Smooth muscle cell (in vitro differentiated cells): Measurements from ENCODE around the gene ZFYVE1. TPM values are rescaled to one million over a fixed set of nuclear protein-coding genes. Genes with fewer than 3 reads are reported as not detected.

Source experiments
- DNase-seq: peaks from one replicate; lab custom pipeline; 2025; ENCODE audit not compliant: unreplicated experiment; lab: John Stamatoyannopoulos, UW
- H2AFZ ChIP-seq: fragments of 200-600 bp; sonication (generic); 2 replicates; pipeline ENCODE4 v1.6.0; 2016; ENCODE audit warnings: antibody characterized with exemption, low read depth, mild to moderate bottlenecking
- H3F3A ChIP-seq: fragments of 200-600 bp; sonication (generic); 2 replicates; pipeline ENCODE4 v1.6.0; 2017; ENCODE audit warnings: antibody characterized with exemption, low read depth
- H3K27ac ChIP-seq: fragments of 200-600 bp; sonication (generic); 2 replicates; pipeline ENCODE4 v1.5.1; 2016; ENCODE audit warnings: low read depth, mild to moderate bottlenecking
- H3K27me3 ChIP-seq: fragments of 200-600 bp; sonication (generic); 2 replicates; pipeline ENCODE4 v1.6.1; 2016; ENCODE audit warnings: low read depth, mild to moderate bottlenecking
- H3K36me3 ChIP-seq: fragments of 200-600 bp; sonication (generic); 2 replicates; pipeline ENCODE4 v1.5.1; 2016; ENCODE audit warnings: low read depth
- H3K4me1 ChIP-seq: fragments of 200-600 bp; sonication (generic); 2 replicates; pipeline ENCODE4 v1.5.1; 2016; ENCODE audit warnings: low read depth
- H3K4me2 ChIP-seq: fragments of 200-600 bp; sonication (generic); 2 replicates; pipeline ENCODE4 v1.6.0; 2016; ENCODE audit warnings: mild to moderate bottlenecking
- H3K4me3 ChIP-seq: fragments of 200-600 bp; sonication (generic); 2 replicates; pipeline ENCODE4 v1.5.1; 2016; ENCODE audit warnings: mild to moderate bottlenecking
- H3K79me2 ChIP-seq: fragments of 200-600 bp; sonication (generic); 2 replicates; pipeline ENCODE4 v1.6.0; 2016; ENCODE audit warnings: low read depth, mild to moderate bottlenecking
- H3K9ac ChIP-seq: fragments of 200-600 bp; sonication (generic); 2 replicates; pipeline ENCODE4 v1.6.0; 2016; ENCODE audit warnings: low read depth
- H3K9me3 ChIP-seq: fragments of 200-600 bp; sonication (generic); replicated peaks from 2 replicates; pipeline ENCODE4 v1.5.1; 2016; ENCODE audit warnings: low read depth
- H4K20me1 ChIP-seq: fragments of 200-600 bp; sonication (generic); 2 replicates; pipeline ENCODE4 v1.6.0; 2016; ENCODE audit warnings: low read depth
- WGBS: methylation state at CpG from one replicate; pipeline ENCODE4 v1.1.7; 2016; ENCODE audit warnings: low lambda C conversion rate; 5-methylcytosine and 5-hydroxymethylcytosine counted together
- polyA plus RNA-seq: library from polyadenylated mRNA; unstranded; fragments of >200 nt; fragmentation: Nextera tagmentation; extraction: Ambion mirVana; gene quantifications from 2 replicates; pipeline ENCODE4 v1.2.1, GENCODE V29; 2016
- total RNA-seq: library from RNA; depleted of rRNA; stranded (reverse); fragments of >200 nt; gene quantifications from 2 replicates; pipeline ENCODE4 v1.2.3, GENCODE V29; 2014
- TF ChIP-seq, protein P1 (sequence below): fragments of 200-600 bp; sonication (generic); IDR thresholded peaks from 2 replicates; pipeline ENCODE4 v1.5.1; 2017; ENCODE audit warnings: borderline replicate concordance, mild to moderate bottlenecking, antibody characterized with exemption; ENCODE audit not compliant: insufficient read depth, poor library complexity, severe bottlenecking

The ZFYVE1 gene
- total and polyA plus RNA-seq, 2 experiments from 2014 or later = 19.0 to 20.1 TPM

DNA sequence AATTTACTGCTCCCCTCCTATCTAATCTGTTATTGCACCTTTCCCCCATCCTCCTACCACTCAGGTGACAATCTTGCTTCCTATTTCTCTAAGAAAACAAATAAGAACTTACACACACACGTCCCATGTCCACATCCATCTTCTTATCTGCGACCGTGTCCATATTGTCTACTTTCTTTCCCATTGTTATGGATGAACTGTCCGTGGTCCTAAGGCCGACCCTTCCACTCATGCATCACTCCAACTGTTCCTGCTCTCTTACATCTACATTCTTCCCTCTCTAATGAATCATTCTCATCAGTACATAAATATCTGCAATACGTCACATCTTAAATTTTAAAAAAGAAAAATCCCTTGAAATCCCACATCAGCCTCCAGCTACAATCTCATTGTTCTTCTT lies 30.0 kb downstream of the ZFYVE1 start:
- Histone ChIP-seq H3K4me3 (no peak overlapping the region), H3K36me3 (peaks cover 23% of the 10 kb centered on the region), H2AFZ (no peak overlapping the region), H3K79me2 (peaks cover 14% of the 10 kb centered on the region), H3K27me3 (no peaks in the 10 kb centered on the region), H3K4me1 (no peaks in the 10 kb centered on the region), H3K9ac (no peak overlapping the region), H3K9me3 (no peaks in the 10 kb centered on the region), H3F3A (no peaks in the 10 kb centered on the region), H3K4me2 (no peak overlapping the region), H4K20me1 (peaks cover 65% of the 10 kb centered on the region), H3K27ac (no peak overlapping the region)
- 98% methylated on average over 6 of the region's 6 CpGs for WGBS
- TF ChIP-seq, protein P1, sequence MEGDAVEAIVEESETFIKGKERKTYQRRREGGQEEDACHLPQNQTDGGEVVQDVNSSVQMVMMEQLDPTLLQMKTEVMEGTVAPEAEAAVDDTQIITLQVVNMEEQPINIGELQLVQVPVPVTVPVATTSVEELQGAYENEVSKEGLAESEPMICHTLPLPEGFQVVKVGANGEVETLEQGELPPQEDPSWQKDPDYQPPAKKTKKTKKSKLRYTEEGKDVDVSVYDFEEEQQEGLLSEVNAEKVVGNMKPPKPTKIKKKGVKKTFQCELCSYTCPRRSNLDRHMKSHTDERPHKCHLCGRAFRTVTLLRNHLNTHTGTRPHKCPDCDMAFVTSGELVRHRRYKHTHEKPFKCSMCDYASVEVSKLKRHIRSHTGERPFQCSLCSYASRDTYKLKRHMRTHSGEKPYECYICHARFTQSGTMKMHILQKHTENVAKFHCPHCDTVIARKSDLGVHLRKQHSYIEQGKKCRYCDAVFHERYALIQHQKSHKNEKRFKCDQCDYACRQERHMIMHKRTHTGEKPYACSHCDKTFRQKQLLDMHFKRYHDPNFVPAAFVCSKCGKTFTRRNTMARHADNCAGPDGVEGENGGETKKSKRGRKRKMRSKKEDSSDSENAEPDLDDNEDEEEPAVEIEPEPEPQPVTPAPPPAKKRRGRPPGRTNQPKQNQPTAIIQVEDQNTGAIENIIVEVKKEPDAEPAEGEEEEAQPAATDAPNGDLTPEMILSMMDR = no peak
- no peak for DNase-seq

DNA sequence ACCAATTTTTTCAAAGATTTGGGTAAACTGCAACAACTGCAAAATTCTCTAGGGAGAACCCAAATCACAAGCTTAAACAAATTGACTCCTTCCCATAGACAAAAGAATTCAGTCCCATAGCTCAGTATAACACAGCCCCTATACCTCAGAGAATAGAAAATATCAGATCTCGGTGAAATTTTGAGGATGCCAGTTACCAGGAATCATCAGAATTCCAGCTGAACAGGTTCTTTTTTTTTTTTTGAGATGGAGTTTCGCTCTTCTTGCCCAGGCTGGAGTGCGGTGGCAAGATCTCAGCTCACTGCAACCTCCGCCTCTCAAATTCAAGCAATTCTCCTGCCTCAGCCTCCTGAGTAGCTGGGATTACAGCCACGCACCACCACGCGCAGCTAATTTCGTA lies 36.7 kb downstream of the ZFYVE1 start:
- WGBS = 96% methylated on average over 8 of the region's 8 CpGs
- no peaks in the 10 kb centered on the region for H3K79me2 ChIP-seq
- H3K9ac ChIP-seq = no peak overlapping the region
- peaks cover 26% of the 10 kb centered on the region for H4K20me1 ChIP-seq
- H3K4me2 ChIP-seq = no peak overlapping the region
- no peak overlapping the region for H3K27ac ChIP-seq
- no peaks in the 10 kb centered on the region for H3K27me3 ChIP-seq
- H3K4me1 ChIP-seq = no peaks in the 10 kb centered on the region
- TF ChIP-seq, protein P1 = no peak
- H2AFZ ChIP-seq = no peak overlapping the region
- no peak overlapping the region for H3K4me3 ChIP-seq
- H3K9me3 ChIP-seq = no peaks in the 10 kb centered on the region
- H3F3A ChIP-seq = no peaks in the 10 kb centered on the region
- H3K36me3 ChIP-seq = peaks cover 13% of the 10 kb centered on the region
- no peak for DNase-seq

DNA sequence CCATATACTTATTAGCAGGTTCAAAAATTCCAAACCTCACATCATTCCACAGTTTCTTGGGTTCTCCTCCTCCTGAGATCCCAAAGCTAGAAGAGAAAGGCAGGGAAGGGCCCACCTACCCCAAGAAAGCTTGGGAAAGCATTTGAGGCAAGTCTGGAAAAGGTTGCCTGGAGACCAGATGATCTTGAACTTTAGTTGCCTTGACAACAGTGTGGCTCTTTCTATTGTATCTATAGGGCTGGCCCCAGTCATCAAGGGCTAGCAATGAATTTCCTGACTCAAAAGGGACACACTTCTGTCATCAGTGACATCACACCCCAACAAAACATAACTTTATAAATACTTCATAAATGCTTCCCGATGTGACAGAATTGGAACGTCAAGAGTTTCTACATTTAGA lies 40.0 kb downstream of the ZFYVE1 start:
- WGBS = 98% methylated on average over 2 of the region's 2 CpGs
- Histone ChIP-seq H3K4me3 (no peak overlapping the region), H3F3A (no peaks in the 10 kb centered on the region), H3K4me1 (no peaks in the 10 kb centered on the region), H3K4me2 (no peak overlapping the region), H4K20me1 (peaks cover 30% of the 10 kb centered on the region), H3K9ac (no peak overlapping the region), H3K27me3 (no peaks in the 10 kb centered on the region), H3K27ac (no peak overlapping the region), H3K79me2 (no peaks in the 10 kb centered on the region), H3K36me3 (peaks cover 5% of the 10 kb centered on the region), H3K9me3 (no peaks in the 10 kb centered on the region), H2AFZ (no peak overlapping the region)
- TF ChIP-seq, protein P1 = no peak
- no peak for DNase-seq

DNA sequence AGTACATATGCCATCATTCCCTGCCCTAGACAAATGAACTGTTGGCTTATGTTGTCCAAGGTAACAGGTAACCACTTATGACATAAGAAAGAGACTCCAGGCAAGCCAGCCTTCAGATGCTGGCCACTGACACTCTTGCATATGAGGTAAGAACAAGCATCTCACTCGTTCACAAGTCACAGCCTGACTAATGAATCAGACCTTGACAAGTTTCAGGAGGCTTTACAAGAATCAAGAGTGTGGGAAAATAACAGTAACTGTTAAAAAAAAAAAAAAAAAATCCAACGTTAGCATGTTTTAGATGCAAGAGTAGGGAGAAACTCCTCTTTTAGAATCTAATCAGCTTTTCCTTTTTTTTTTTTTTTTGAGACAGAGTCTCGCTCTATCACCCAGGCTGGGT lies 40.7 kb downstream of the ZFYVE1 start:
- Histone ChIP-seq H3K9ac (no peak overlapping the region), H3K36me3 (peaks cover 5% of the 10 kb centered on the region), H3K4me2 (no peak overlapping the region), H2AFZ (no peak overlapping the region), H3F3A (no peaks in the 10 kb centered on the region), H3K79me2 (no peaks in the 10 kb centered on the region), H3K27me3 (no peaks in the 10 kb centered on the region), H3K4me3 (no peak overlapping the region), H3K9me3 (no peaks in the 10 kb centered on the region), H3K27ac (no peak overlapping the region), H3K4me1 (no peaks in the 10 kb centered on the region), H4K20me1 (peaks cover 31% of the 10 kb centered on the region)
- no peak for DNase-seq
- TF ChIP-seq, protein P1 = no peak
- WGBS = 86% methylated on average over 3 of the region's 3 CpGs
